HG02840 (cell line): ENCODE measurements around the gene SLC13A3.

Source experiments
- ATAC-seq: cut with Tn5 transposase; IDR thresholded peaks from one replicate; pipeline ENCODE4 v1.9.1; 2021; ENCODE audit warnings: mild to moderate bottlenecking, moderate library complexity, moderate number of reproducible peaks; ENCODE audit not compliant: unreplicated experiment, low FRiP score

Gene SLC13A3

GRCh38 chr20:46546298-46546697 lies 105.0 kb downstream of the SLC13A3 start:
- ATAC-seq: no peak

GRCh38 chr20:46545827-46546138 lies 105.5 kb downstream of the SLC13A3 start:
- no peak for ATAC-seq

GRCh38 chr20:46545077-46545826 lies 106.0 kb downstream of the SLC13A3 start:
- no peak for ATAC-seq

DNA sequence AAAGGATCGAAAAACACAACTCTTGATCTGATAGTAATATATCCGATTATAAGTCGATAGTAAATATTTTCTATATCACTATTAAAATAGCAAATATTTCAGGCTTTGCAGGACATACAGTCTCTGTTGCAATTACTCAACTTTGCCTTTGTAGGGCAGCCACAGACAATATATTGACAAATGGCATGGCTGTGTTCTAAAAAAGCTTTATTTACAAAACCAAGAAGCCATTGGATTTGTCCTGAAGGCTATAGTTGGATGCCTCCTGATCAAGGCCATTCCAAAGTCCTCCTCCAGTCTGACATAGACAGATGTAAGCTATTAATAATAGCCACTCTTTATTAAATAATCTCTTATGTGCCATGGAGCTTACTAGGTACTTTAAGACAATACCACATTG lies 106.7 kb downstream of the SLC13A3 start:
- no peak for ATAC-seq

GRCh38 chr20:46543959-46544358 lies 107.3 kb downstream of the SLC13A3 start:
- ATAC-seq: no peak

DNA sequence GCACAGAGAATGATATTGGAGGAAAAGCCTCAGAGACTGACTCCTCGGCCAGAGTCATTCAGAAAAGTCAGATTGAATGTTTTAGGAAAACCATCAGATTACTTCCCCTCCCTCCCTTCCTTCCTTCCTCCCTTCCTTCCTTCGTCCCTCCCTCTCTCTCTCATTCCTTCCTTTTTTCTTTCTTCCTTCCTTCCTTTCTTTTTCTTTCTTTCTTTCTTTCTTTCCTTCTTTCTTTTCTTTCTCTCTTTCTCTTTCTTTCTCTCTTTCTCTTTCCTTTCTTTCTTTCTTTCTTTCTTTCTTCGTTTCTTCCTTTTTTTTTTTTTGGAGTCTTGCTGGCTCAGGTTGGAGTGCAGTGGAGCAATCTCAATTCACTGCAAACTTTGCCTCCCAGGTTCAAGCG lies 108.2 kb downstream of the SLC13A3 start:
- no peak for ATAC-seq

GRCh38 chr20:46541229-46541935 lies 109.9 kb downstream of the SLC13A3 start:
- no peak for ATAC-seq

- no peak for ATAC-seq
Measured at GRCh38 chr20:46539113-46539512, 112.1 kb downstream of the SLC13A3 start.

DNA sequence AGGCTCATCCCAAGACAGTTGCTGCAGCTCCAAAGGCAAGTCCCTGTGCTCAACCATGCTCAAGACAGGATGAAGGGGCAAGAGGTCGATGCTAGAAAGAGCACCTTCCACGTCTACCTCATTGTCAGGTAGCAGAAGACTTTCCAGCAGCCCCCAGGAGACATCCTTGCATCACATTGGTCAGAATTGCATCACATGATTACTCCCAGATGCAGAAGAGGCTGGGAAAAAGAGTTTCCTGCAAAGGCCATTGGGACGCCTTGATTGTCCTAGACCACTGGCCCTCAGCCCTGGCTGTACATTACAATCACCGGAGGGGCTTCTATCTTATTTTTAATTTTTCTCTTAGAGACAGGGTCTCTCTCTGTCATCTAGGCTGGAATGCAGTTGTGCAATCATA lies 120.6 kb downstream of the SLC13A3 start:
- no peak for ATAC-seq

DNA sequence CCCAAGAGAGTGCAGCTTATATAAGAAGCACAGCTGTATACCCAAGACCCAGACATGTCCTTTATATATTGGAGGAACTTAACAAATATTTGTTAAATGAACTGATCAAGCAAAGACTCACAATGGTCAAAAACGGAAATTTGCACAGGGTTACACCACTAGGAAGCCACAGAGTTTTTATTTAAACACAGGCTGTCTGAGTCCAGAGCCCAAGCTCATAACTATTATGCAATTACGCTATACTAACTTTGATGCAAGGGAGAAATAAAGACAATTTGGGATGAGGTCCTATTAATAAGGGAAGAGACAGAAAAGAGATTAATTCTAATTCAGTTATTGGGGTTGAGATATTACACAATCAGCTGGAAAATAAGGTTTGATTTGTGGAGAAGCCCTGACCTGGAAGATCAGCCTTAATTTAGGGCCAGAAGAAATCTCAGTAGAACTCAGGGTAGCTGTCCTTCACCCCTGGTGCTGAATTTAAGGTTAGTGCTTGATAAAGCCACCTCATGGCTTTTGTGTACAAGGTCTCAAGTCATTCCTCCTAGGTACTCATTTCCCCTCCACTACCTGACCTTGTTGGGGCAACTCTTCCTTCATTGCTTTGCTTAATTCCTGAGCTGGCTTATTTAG lies 127.4 kb downstream of the SLC13A3 start:
- no peak for ATAC-seq

GRCh38 chr20:46523108-46523507 lies 128.2 kb downstream of the SLC13A3 start:
- no peak for ATAC-seq

- no peak for ATAC-seq
Measured at GRCh38 chr20:46520976-46521579, 130.2 kb downstream of the SLC13A3 start.

GRCh38 chr20:46520540-46520939 lies 130.7 kb downstream of the SLC13A3 start:
- ATAC-seq: no peak

DNA sequence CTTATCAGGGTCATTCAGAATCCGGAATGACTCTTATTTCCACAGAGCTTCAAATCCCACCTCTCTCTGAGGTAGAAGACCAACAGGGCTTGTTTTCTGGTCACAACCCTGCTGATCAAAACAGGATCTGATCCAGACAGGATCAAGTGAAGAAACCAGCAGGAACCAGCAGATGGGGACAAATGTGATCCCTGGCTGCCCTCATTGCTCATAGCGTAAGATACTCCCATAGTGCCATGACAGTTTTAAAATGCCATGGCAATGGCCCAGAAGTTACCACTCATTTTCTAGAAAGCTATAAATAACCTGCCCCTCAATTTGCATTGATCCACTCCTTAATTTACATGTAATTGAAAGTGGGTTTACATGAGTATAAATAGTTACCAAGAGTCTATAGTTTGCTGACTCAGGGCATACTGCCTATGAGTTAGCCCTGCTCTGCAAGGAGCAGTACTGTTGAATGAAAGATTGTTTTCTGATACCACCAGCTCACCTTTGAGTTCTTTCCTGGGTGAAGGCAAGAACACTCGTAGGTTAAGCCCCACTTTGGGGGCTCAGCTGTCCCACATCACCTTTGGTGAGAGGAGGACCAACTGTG lies 131.7 kb downstream of the SLC13A3 start:
- ATAC-seq: no peak

DNA sequence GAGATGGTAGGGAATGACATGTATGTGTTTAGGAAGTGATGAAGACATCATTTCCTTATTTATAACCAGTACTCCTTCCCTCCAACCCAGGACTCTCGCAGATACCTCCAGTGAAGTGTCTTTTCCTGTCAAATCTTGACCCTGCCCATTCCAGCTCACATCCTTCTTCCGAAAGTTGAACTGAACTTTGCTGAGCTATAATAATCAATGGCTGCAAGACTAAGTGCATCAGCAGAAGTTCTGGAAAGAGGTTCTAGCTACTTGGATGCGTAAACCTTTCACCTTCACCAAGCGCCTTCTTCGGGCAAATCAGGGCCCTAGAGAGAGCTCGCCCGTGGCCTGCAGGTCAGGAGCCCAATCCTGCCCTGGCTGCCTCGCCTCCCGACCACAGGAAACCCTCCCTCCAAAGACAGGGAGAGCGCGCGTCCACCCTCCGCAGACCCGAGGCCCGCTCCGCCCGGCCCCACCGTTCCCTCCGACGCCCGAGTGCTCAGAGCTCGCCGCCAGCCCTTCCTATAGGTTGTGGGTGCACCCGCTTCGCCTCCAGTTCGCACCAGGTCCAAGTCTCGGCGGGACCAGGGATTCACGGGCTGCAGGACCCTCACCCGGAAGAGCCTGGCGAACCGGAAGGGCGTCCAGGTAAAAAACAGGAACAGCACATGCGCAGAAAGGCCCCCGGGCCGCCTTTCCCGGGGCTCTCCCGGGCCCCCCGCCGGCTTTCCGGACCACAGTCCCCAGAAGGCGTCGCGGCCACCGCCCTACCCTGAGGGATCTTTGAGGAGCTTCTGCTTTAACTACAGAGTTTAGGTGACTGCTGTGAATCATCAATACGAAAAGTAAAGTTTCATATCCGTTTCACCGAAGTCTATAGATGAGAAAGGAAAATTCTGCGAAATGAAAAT lies 138.1 kb downstream of the SLC13A3 start, which contains the start of gene ZNF334:
TSS of gene ZNF334 (minus strand) at position 617 of the 902 bp plus-strand sequence. CDS start 1,457 bp downstream, outside the sequence.
- ATAC-seq: no peak

GRCh38 chr20:46509523-46509922 lies 141.7 kb downstream of the SLC13A3 start:
- no peak for ATAC-seq
